OCI-LY7 (cell line): ENCODE data around the gene SHROOM2.
"Not testable (repeated sequence)": the region's sequence is repeated elsewhere in the genome, so short reads cannot be mapped to it uniquely, and the experiment has no call there.

Experiments used
- EZH2phosphoT487 ChIP-seq: fragments of 200-600 bp; sonication (generic); IDR thresholded peaks from 2 replicates; pipeline ENCODE4 v1.6.1; 2018; ENCODE audit warnings: low read depth, borderline replicate concordance, mild to moderate bottlenecking, mixed run types, antibody characterized with exemption, low read length, moderate library complexity, mixed read lengths
- TF ChIP-seq, protein P1 (sequence below): fragments of 200-600 bp; sonication (generic); conservative IDR thresholded peaks from 2 replicates; pipeline ENCODE4 v1.5.1; 2014; ENCODE audit warnings: mild to moderate bottlenecking, antibody characterized with exemption, low read length, moderate library complexity, mixed read lengths

GRCh38 chrX:9811086-9811485, 24.9 kb downstream of the SHROOM2 start:
- TF ChIP-seq, protein P1, sequence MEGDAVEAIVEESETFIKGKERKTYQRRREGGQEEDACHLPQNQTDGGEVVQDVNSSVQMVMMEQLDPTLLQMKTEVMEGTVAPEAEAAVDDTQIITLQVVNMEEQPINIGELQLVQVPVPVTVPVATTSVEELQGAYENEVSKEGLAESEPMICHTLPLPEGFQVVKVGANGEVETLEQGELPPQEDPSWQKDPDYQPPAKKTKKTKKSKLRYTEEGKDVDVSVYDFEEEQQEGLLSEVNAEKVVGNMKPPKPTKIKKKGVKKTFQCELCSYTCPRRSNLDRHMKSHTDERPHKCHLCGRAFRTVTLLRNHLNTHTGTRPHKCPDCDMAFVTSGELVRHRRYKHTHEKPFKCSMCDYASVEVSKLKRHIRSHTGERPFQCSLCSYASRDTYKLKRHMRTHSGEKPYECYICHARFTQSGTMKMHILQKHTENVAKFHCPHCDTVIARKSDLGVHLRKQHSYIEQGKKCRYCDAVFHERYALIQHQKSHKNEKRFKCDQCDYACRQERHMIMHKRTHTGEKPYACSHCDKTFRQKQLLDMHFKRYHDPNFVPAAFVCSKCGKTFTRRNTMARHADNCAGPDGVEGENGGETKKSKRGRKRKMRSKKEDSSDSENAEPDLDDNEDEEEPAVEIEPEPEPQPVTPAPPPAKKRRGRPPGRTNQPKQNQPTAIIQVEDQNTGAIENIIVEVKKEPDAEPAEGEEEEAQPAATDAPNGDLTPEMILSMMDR: not testable (repeated sequence)
- not testable (repeated sequence) for TF ChIP-seq EZH2phosphoT487
